Measurements from ENCODE around the gene NFE2L3.
"Not testable (repeated sequence)": the region's sequence is repeated elsewhere in the genome, so short reads cannot be mapped to it uniquely, and the experiment has no call there.

NFE2L3 gene, protein sequence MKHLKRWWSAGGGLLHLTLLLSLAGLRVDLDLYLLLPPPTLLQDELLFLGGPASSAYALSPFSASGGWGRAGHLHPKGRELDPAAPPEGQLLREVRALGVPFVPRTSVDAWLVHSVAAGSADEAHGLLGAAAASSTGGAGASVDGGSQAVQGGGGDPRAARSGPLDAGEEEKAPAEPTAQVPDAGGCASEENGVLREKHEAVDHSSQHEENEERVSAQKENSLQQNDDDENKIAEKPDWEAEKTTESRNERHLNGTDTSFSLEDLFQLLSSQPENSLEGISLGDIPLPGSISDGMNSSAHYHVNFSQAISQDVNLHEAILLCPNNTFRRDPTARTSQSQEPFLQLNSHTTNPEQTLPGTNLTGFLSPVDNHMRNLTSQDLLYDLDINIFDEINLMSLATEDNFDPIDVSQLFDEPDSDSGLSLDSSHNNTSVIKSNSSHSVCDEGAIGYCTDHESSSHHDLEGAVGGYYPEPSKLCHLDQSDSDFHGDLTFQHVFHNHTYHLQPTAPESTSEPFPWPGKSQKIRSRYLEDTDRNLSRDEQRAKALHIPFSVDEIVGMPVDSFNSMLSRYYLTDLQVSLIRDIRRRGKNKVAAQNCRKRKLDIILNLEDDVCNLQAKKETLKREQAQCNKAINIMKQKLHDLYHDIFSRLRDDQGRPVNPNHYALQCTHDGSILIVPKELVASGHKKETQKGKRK

GRCh38 chr7:26151953-26152781, at the start of gene NFE2L3:
Gene NFE2L3, plus strand, starts transcription at chr7:26152198. Its CDS starts 301 bp downstream, at chr7:26152499.
- peak; percentile 90 for DNase-seq

DNA sequence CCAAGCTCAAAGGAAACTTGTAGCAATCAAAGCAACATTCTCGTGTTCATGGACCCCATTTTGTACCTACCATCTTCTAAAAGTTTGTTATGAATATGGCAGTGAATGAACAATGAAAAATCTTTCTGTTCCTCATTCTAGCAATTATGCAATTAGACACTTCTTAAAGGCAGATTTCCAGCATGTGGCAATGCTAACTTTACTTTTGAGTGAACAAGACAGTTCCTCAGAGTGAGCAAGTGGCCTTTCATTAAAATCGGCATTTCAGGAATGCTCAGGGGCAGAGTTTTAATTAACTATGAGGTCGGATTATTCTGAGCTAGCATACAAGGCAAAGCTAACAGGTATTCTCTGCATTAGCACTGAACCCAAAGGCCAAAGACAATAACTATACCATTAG, 48.4 kb upstream of the NFE2L3 start:
- DNase-seq, result peak; percentile 91

- peak; percentile 40 for DNase-seq
These were observed 46.8 kb upstream of the NFE2L3 start for GRCh38 chr7:26105236-26105635.

GRCh38 chr7:26105931-26106330, 46.1 kb upstream of the NFE2L3 start:
- DNase-seq, result no peak

- DNase-seq, result no peak
These were observed 39.7 kb upstream of the NFE2L3 start for GRCh38 chr7:26112203-26112740.

DNA sequence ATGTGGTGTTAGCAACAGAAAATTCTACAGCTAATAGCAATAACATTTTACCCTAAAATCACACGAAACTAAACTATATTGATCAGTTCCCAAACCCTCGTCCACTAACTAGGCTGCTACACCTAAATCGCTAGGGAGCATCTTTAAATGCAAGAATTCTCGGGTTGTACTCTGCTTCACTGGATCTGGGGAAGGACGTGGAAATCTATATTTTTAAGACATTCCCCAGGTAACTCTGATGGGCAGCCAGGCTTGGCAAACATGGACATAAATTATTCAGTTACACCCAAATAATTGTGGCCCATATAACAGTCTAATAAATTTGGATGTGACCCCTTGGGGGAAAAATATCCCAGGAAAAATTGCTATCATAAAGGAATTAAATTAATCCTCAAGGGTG, 36.3 kb upstream of the NFE2L3 start:
- no peak for DNase-seq

DNA sequence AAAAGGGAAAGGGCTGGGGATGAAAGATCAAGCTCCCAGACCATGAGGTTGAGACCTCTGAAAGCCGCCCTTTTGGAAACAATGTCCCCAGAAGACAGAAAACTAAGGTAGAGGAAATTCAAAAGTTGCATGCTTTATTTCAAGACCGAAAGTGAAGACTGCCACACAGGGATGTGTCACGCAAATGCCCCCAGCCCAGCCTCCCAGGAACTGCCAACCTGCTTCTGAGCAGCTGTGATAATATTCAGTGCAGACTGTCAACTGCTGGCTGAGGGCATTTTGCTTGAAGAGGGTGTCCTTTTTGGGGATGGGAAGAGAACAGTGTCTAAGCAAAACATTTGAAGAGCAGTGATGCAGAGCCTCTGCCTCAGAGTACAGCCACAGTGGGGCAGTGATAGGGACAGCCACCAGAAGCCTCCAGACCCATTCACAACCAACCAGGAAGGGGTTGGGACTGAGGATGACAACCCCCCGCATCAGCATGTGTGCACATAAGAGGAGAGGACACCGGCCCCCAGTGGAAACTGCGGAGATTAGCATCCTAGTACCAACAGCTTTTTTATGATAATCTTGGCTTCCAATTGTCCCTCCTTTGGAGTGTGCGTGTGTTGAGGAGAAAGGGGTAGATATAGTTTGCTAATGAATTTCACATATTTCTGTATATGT, 34.7 kb upstream of the NFE2L3 start:
- DNase-seq, result no peak

GRCh38 chr7:26117970-26118369, 34.0 kb upstream of the NFE2L3 start:
- no peak for DNase-seq

DNA sequence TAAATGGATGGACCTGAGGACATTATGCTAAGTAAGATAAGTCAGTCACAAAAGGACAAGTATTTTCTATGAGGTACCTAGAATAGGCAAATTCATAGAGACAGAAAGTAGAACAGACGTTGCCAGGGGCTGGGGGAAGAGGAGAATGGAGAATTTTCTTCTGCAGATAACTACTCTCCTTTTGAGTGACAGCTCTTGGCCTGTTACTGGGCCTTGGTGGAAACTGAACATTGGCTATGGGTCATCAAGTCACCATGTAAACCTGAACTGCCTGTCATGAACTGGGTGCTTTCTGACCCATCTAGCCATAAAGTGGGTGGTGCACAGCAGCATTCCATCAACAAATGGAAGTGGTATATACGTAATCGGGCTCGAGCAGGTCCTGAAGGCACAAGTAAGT, 29.3 kb upstream of the NFE2L3 start:
- no peak for DNase-seq

GRCh38 chr7:26124775-26125174, 27.2 kb upstream of the NFE2L3 start:
- not testable (repeated sequence) for DNase-seq

DNA sequence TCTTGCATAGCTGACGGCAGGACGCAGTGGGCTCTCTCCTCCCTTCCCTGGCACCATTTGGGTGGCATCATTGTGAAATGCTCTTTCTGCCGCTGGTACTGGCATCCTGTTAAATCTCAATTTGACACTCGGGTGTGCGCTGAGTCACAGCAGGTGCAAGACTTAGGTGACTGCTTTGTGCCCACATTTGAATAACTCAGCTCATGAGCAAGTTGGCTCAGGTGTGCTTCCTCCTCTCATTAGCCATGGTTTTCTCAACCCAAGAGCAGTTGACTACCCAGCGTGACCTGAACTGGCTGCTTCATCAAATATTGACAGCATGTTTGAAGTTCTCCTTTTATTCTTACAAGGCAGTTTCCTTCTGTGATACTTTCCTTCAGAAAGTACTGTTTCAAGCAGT, 24.6 kb upstream of the NFE2L3 start:
- DNase-seq, result no peak

- DNase-seq, result no peak
These were observed 20.9 kb upstream of the NFE2L3 start for GRCh38 chr7:26131056-26131589.

GRCh38 chr7:26135076-26135475, 16.9 kb upstream of the NFE2L3 start:
- DNase-seq, result no peak

DNA sequence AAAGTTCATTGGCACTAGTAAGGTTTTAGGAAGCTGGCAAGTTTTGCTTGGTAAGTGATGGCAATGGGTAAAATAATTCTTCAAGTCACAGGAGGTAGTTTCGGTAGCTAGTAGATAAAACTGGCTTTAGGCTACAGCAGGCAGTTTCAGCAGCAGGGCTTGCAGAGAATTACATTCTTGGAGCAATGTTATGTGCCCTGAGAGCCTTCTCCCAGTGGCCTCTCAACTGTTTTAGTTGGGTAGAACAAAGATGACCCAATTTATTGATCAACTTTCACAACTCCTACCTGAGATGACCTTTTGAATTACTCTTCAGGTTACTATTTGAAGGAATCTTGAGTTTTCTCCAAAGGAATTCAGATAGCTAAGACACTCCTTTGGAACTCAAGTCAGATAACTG, 16.4 kb upstream of the NFE2L3 start:
- DNase-seq, result no peak

- DNase-seq, result no peak
These were observed 15.2 kb upstream of the NFE2L3 start for GRCh38 chr7:26136831-26137230.

GRCh38 chr7:26140380-26140779, 11.6 kb upstream of the NFE2L3 start:
- no peak for DNase-seq

- peak; percentile 79 for DNase-seq
These were observed 10.9 kb upstream of the NFE2L3 start for GRCh38 chr7:26141077-26141476.

DNA sequence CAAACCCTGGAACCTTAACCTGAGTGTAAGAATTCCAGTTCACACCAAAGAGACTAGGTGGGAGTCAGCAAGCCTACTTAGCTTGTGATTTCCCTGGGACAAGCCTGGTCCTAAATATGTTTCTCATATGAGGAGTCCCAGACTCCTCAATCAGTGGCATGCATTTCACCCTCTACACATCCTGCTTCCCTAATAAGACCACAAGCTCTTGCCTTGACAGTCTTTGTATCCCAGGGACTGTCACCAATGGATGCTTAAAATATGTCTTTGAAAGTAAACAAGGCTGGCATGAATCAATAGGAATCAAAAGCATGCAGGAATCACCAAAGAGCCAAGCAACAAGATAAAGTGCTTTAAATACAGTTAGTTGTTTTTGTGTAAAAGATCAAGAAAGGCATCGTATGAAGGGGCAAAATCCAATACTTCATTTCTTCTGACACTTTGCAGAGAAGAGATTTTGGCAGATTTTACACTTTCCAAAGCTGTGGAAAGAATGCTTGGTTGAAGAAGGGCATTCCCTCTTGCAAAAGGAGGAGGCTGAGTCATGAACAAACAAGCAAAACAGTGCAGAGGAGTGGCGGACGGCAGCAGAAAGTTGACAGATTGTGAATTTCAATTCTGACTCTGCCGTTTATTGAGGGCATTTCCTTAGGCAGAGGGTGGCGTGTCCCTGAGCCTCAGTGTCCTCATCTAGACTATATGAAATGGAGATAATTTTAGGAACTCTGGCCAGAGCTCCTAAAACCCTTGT, 8.5 kb upstream of the NFE2L3 start:
- DNase-seq, result peak; percentile 60

DNA sequence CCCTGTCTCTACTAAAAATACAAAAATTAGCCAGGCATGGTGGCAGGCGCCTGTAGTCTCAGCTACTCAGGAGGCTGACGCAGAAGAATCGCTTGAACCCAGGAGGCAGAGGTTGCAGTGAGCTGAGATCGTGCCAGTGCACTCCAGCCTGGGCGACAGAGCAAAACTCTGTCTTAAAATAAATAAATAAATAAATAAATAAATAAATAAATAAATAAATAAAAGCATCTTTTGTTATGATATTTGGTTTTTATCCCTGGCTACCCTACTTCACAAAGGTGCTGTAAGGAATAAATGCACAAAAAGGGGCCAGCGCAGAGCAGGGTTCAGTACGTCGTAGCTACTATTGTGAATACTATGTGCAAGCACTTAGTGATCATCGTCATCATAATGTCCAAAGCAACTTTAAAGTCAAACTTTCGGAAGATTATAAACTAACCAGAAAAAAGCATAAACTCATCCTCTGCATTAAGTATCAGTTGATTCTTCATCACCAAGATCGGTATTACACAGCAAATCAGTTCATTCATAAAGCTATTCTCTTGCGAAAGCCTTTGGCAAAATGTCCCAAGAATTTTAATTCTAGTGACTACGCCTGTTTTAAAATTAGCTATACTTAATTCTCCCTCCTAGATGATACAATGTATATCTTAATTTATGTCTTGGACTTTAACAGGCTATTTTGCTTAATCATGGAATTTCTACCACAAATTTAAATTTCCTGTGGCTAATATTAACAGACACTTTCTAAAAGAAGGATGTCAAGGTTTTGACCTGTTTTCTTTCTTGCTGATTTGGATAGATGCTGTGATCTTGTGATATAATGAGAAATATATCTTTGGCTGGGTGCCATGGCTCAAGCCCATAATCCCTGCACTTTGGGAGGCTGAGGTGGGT, 7.6 kb upstream of the NFE2L3 start:
- no peak for DNase-seq

DNA sequence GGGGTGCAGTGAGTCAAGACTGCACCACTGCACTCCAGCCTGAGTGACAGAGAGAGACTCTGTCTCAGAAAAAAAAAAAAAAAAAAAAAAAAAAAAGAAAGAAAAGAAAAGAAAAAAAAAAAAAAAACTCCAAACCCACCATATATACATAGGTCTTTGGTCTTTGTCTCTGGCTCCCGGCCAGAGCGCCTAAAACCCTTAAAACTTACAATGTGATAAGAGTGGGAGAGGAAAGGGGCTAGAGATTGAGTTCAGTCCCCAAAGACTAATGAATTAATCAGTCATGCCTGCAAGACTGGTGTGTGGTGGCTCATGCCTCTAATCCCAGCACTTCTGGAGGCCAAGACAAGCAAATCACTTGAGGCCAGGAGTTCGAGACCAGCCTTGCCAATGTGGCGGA, 6.8 kb upstream of the NFE2L3 start:
- DNase-seq, result no peak

DNA sequence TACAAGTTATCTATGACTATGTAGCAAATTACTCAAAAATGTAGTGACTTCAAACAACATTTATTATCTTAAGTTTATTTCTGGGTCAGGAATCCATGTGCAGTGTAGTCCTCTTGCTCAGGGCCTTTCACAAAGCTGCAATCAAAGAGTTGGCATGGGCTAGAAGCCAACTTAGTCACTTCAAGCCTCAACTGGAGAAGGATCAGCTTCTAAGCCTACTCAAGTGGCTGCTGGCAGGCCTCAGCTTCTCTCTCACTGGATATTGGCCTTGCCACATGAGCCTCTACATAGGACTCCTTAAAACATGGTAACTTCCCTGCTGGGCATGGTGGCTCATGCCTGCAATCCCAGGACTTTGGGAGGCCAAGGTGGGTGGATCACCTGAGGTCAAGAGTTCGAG, 5.0 kb upstream of the NFE2L3 start:
- no peak for DNase-seq
